ENCODE results near the gene NRXN3.

Gene NRXN3

GRCh38 chr14:79134361-79134760 is 964.2 kb downstream of the NRXN3 start:
- DNase-seq (ENCODE audit: low read depth in 2 of 2), result no peak

- DNase-seq (ENCODE audit: low read depth in 2 of 2), result no peak
Measured at GRCh38 chr14:79136071-79137044, 966.2 kb downstream of the NRXN3 start.

- DNase-seq (ENCODE audit: low read depth in 2 of 2), result no peak
Measured at GRCh38 chr14:79137045-79137430, 966.9 kb downstream of the NRXN3 start.

GRCh38 chr14:79137836-79138235 is 967.7 kb downstream of the NRXN3 start:
- no peak for DNase-seq (ENCODE audit: low read depth in 2 of 2)

- DNase-seq (ENCODE audit: low read depth in 2 of 2), result no peak
Measured at GRCh38 chr14:79144896-79145295, 974.7 kb downstream of the NRXN3 start.

GRCh38 chr14:79150226-79150625 is 980.1 kb downstream of the NRXN3 start:
- no peak for DNase-seq (ENCODE audit: low read depth in 2 of 2)

GRCh38 chr14:79157369-79157768 is 987.2 kb downstream of the NRXN3 start:
- DNase-seq (ENCODE audit: low read depth in 2 of 2), result no peak

- DNase-seq (ENCODE audit: low read depth in 2 of 2), result no peak
Measured at GRCh38 chr14:79161571-79161970, 991.4 kb downstream of the NRXN3 start.

GRCh38 chr14:79162833-79163232 is 992.7 kb downstream of the NRXN3 start:
- no peak for DNase-seq (ENCODE audit: low read depth in 2 of 2)

GRCh38 chr14:79165471-79166090 is 995.4 kb downstream of the NRXN3 start:
- no peak for DNase-seq (ENCODE audit: low read depth in 2 of 2)

GRCh38 chr14:79166171-79166570 is 996.0 kb downstream of the NRXN3 start:
- no peak for DNase-seq (ENCODE audit: low read depth in 2 of 2)

GRCh38 chr14:79167957-79168356 is 997.8 kb downstream of the NRXN3 start:
- no peak for DNase-seq (ENCODE audit: low read depth in 2 of 2)

GRCh38 chr14:79175671-79176070 is 1005.5 kb downstream of the NRXN3 start:
- no peak for DNase-seq (ENCODE audit: low read depth in 2 of 2)

GRCh38 chr14:79177106-79177505 is 1006.9 kb downstream of the NRXN3 start:
- DNase-seq (ENCODE audit: low read depth in 2 of 2), result no peak

GRCh38 chr14:79178719-79179118 is 1008.5 kb downstream of the NRXN3 start:
- DNase-seq (ENCODE audit: low read depth in 2 of 2), result no peak

- DNase-seq (ENCODE audit: low read depth in 2 of 2), result no peak
Measured at GRCh38 chr14:79179985-79180384, 1009.8 kb downstream of the NRXN3 start.

- no peak for DNase-seq (ENCODE audit: low read depth in 2 of 2)
Measured at GRCh38 chr14:79180656-79181055, 1010.5 kb downstream of the NRXN3 start.

GRCh38 chr14:79186523-79186922 is 1016.4 kb downstream of the NRXN3 start:
- no peak for DNase-seq (ENCODE audit: low read depth in 2 of 2)

- no peak for DNase-seq (ENCODE audit: low read depth in 2 of 2)
Measured at GRCh38 chr14:79193689-79194477, 1023.7 kb downstream of the NRXN3 start.

- no peak for DNase-seq (ENCODE audit: low read depth in 2 of 2)
Measured at GRCh38 chr14:79196216-79196615, 1026.0 kb downstream of the NRXN3 start.

GRCh38 chr14:79197516-79197915 is 1027.3 kb downstream of the NRXN3 start:
- no peak for DNase-seq (ENCODE audit: low read depth in 2 of 2)

- DNase-seq (ENCODE audit: low read depth in 2 of 2), result no peak
Measured at GRCh38 chr14:79199217-79199616, 1029.0 kb downstream of the NRXN3 start.

All from stimulated activated CD4-positive, alpha-beta T cell treated with anti-CD3 and anti-CD28 coated beads, Interleukin-1b, Interleukin-23, amount 100 ng/mL, for 1 hour (primary cell).